GM21825 (cell line): ENCODE data around the gene GTF2F2.
"Not testable (repeated sequence)": the region's sequence is repeated elsewhere in the genome, so short reads cannot be mapped to it uniquely, and the experiment has no call there.

Source experiments
- ATAC-seq: cut with Tn5 transposase; IDR thresholded peaks from one replicate; pipeline ENCODE4 v1.9.1; 2021; ENCODE audit warnings: mild to moderate bottlenecking, moderate library complexity; ENCODE audit not compliant: unreplicated experiment

Gene GTF2F2

GRCh38 chr13:45244736-45245135 is 124.4 kb downstream of the GTF2F2 start:
- not testable (repeated sequence) for ATAC-seq

- ATAC-seq: no peak
Measured at GRCh38 chr13:45249662-45250061, 129.4 kb downstream of the GTF2F2 start.

- no peak for ATAC-seq
Measured at GRCh38 chr13:45254396-45254795, 134.1 kb downstream of the GTF2F2 start.

GRCh38 chr13:45255247-45255987 is 135.1 kb downstream of the GTF2F2 start:
- ATAC-seq: no peak

- no peak for ATAC-seq
Measured at GRCh38 chr13:45256254-45256653, 135.9 kb downstream of the GTF2F2 start.

GRCh38 chr13:45257638-45258333 is 137.5 kb downstream of the GTF2F2 start:
- ATAC-seq: no peak

GRCh38 chr13:45258334-45258675 is 138.0 kb downstream of the GTF2F2 start:
- ATAC-seq: no peak

GRCh38 chr13:45267215-45267614 is 146.9 kb downstream of the GTF2F2 start:
- no peak for ATAC-seq

- no peak for ATAC-seq
Measured at GRCh38 chr13:45269204-45269603, 148.9 kb downstream of the GTF2F2 start.

- ATAC-seq: no peak
Measured at GRCh38 chr13:45276913-45277312, 156.6 kb downstream of the GTF2F2 start.

- no peak for ATAC-seq
Measured at GRCh38 chr13:45278096-45278645, 157.9 kb downstream of the GTF2F2 start.

GRCh38 chr13:45280011-45280410 is 159.7 kb downstream of the GTF2F2 start:
- ATAC-seq: no peak

- no peak for ATAC-seq
Measured at GRCh38 chr13:45280751-45281634, 160.7 kb downstream of the GTF2F2 start.

GRCh38 chr13:45282994-45283393 is 162.7 kb downstream of the GTF2F2 start:
- ATAC-seq: no peak

- ATAC-seq: no peak
Measured at GRCh38 chr13:45289936-45290563, 169.7 kb downstream of the GTF2F2 start.

GRCh38 chr13:45292176-45292575 is 171.9 kb downstream of the GTF2F2 start:
- ATAC-seq: no peak

- ATAC-seq: no peak
Measured at GRCh38 chr13:45295536-45295935, 175.2 kb downstream of the GTF2F2 start.

- ATAC-seq: no peak
Measured at GRCh38 chr13:45296259-45296658, 175.9 kb downstream of the GTF2F2 start.

GRCh38 chr13:45297456-45298205 is 177.3 kb downstream of the GTF2F2 start:
- no peak for ATAC-seq

GRCh38 chr13:45298206-45298505 is 177.8 kb downstream of the GTF2F2 start:
- no peak for ATAC-seq
